Panc1 (cell line): ENCODE measurements around the gene EIPR1. TPM values are rescaled to one million over a fixed set of nuclear protein-coding genes. Genes with fewer than 3 reads are reported as not detected.

Source experiments
- ATAC-seq: fragments of 200-7000 bp; cut with Tn5 transposase; 2 replicates; pipeline ENCODE4 v1.9.1; 2020; ENCODE audit warnings: mild to moderate bottlenecking, moderate library complexity
- BruUV-seq: library from RNA; stranded (reverse); fragments of 400-500 nt; replicated peaks from 2 replicates; lab custom pipeline; 2021; lab: Mats Ljungman, UMichigan
- CTCF ChIA-PET: fragments of 300-600 bp; sonication (Branson Sonifier 250); formaldehyde crosslinking; loops from one replicate; lab custom pipeline; 2022; ENCODE audit warnings: antibody characterized with exemption; lab: Charles Lee
- POLR2A ChIA-PET: fragments of 300-600 bp; sonication (Branson Sonifier 250); formaldehyde crosslinking; loops from one replicate; lab custom pipeline; 2022; ENCODE audit warnings: antibody characterized with exemption; lab: Charles Lee
- DNase-seq: peaks from one replicate; pipeline ENCODE4 v3.0.0-alpha.2; 2010; ENCODE audit warnings: low read depth, low spot score
- H3K27ac ChIP-seq: 2 replicates; pipeline ENCODE4 v1.5.1; 2011; ENCODE audit warnings: mild to moderate bottlenecking, low read length, inconsistent platforms
- H3K27me3 ChIP-seq: fragments of 200-500 bp; sonication (Bioruptor generic); 2 replicates; pipeline ENCODE4 v1.6.0; 2014; ENCODE audit warnings: low read length, inconsistent platforms; ENCODE audit not compliant: control insufficient read depth, insufficient read depth
- H3K36me3 ChIP-seq: fragments of 200-500 bp; sonication (Bioruptor generic); 2 replicates; pipeline ENCODE4 v1.5.1; 2014; ENCODE audit warnings: inconsistent platforms, mild to moderate bottlenecking, low read length, moderate library complexity; ENCODE audit not compliant: control insufficient read depth, insufficient read depth
- H3K4me1 ChIP-seq: 2 replicates; pipeline ENCODE4 v1.5.1; 2011; ENCODE audit warnings: inconsistent platforms, mild to moderate bottlenecking, low read length, moderate library complexity; ENCODE audit not compliant: control insufficient read depth, insufficient read depth
- H3K4me3 ChIP-seq, 2 experiments: 2 replicates each; pipeline ENCODE4 v1.5.1; 2011 to 2012; ENCODE audit warnings: low read depth in 2 of 2, low read length in 2 of 2, mild to moderate bottlenecking in 2 of 2, inconsistent platforms in 1 of 2, moderate library complexity in 1 of 2
- H3K9me3 ChIP-seq: fragments of 200-500 bp; sonication (Bioruptor generic); 2 replicates; pipeline ENCODE4 v1.5.1; 2014; ENCODE audit warnings: low read depth, mild to moderate bottlenecking, inconsistent platforms, low read length, moderate library complexity; ENCODE audit not compliant: control insufficient read depth, insufficient read depth
- CTCF ChIP-seq: fragments of 450-650 bp; IDR thresholded peaks from 2 replicates; pipeline ENCODE4 v1.5.1; 2017; ENCODE audit warnings: mild to moderate bottlenecking
- POLR2AphosphoS5 ChIP-seq: IDR thresholded peaks from 2 replicates; pipeline ENCODE4 v1.6.1; 2012; ENCODE audit warnings: mild to moderate bottlenecking, low read depth, low read length, moderate library complexity
- REST ChIP-seq, 2 experiments: IDR thresholded peaks; 2 replicates each; pipeline ENCODE4 v1.6.1; 2011 to 2012; ENCODE audit warnings: low read depth in 2 of 2, control low read depth in 1 of 2, low read length in 1 of 2, mild to moderate bottlenecking in 1 of 2, moderate library complexity in 1 of 2; ENCODE audit not compliant: insufficient read depth in 1 of 2
- SIN3A ChIP-seq: IDR thresholded peaks from 2 replicates; pipeline ENCODE4 v1.6.1; 2012; ENCODE audit warnings: low read depth, mild to moderate bottlenecking, low read length, moderate library complexity, borderline replicate concordance; ENCODE audit not compliant: insufficient read depth
- TCF7L2 ChIP-seq: IDR thresholded peaks from 2 replicates; pipeline ENCODE4 v1.6.1; 2011; ENCODE audit warnings: mild to moderate bottlenecking, low read depth, low read length, inconsistent platforms
- in situ Hi-C: cut with HindIII; loops from 2 replicates; pipeline ENCODE4 v1.10.0; 2016; ENCODE audit warnings: low sequenced_read_pairs, low pct_unique_long_range_greater_than_20kb
- intact Hi-C: fragments of 100-400 bp; cut with micrococcal nuclease; formaldehyde crosslinking; loops from one replicate; pipeline ENCODE4 v1.10.0; 2022; ENCODE audit not compliant: unreplicated experiment
- total RNA-seq: library from RNA; stranded (reverse); gene quantifications from one replicate; pipeline ENCODE4 v1.2.1, GENCODE V29; 2021; ENCODE audit not compliant: unreplicated experiment

Gene EIPR1
- total RNA-seq, 1 experiment from 2014 or later: 26.7 TPM

- intact Hi-C loops: no loop called here
- ATAC-seq: no peak
- CTCF ChIA-PET: no interaction called here
Observed at GRCh38 chr2:3405876-3406275, 28.3 kb upstream of the EIPR1 start.

GRCh38 chr2:3405307-3405706, 27.7 kb upstream of the EIPR1 start:
- Histone ChIP-seq H3K4me3 (no peak overlapping the region), H3K4me1 (no peaks in the 10 kb centered on the region), H3K27ac (no peak overlapping the region), H3K36me3 (peaks cover 3% of the 10 kb centered on the region), H3K27me3 (no peaks in the 10 kb centered on the region), H3K9me3 (no peaks in the 10 kb centered on the region)
- no peak for DNase-seq
- no TSS peak for BruUV-seq
- ChIA-PET POLR2A (no interaction called here), CTCF (no interaction called here)
- in situ Hi-C loops: no loop called here
- intact Hi-C loops: no loop called here
- TF ChIP-seq SIN3A: no peak
- no peak for TF ChIP-seq CTCF
- no peak for TF ChIP-seq TCF7L2
- TF ChIP-seq POLR2AphosphoS5: no peak
- TF ChIP-seq REST (IDR thresholded peaks at IDR 0.05; ENCODE audit: insufficient read depth in 1 of 2, low read depth in 2 of 2, low read length in 1 of 2): no peak
- no peak for ATAC-seq

More at GRCh38 chr2:3405876-3406275, 28.3 kb upstream of the EIPR1 start:
- peaks cover 3% of the 10 kb centered on the region for H3K36me3 ChIP-seq
- no peak for DNase-seq
- H3K4me3 ChIP-seq: no peak overlapping the region
- BruUV-seq: no TSS peak
- no peaks in the 10 kb centered on the region for H3K9me3 ChIP-seq
- H3K27ac ChIP-seq: no peak overlapping the region
- POLR2A ChIA-PET: no interaction called here
- no peaks in the 10 kb centered on the region for H3K4me1 ChIP-seq
- in situ Hi-C loops: no loop called here
- no peak for TF ChIP-seq TCF7L2
- TF ChIP-seq SIN3A: no peak
- TF ChIP-seq CTCF: no peak
- no peak for TF ChIP-seq REST (IDR thresholded peaks at IDR 0.05; ENCODE audit: insufficient read depth in 1 of 2, low read depth in 2 of 2, low read length in 1 of 2)
- no peak for TF ChIP-seq POLR2AphosphoS5
- H3K27me3 ChIP-seq: no peaks in the 10 kb centered on the region
